SIG-M5 treated with dmso at 0.1 percent for 504 hours (cell line): Measurements from ENCODE around the gene VIM.
A peak's percentile ranks its signal among the peaks of the same experiment; 100 is the strongest.
"Not testable (repeated sequence)": the region's sequence is repeated elsewhere in the genome, so short reads cannot be mapped to it uniquely, and the experiment has no call there.

ENCODE experiments used
- DNase-seq: peaks from one replicate; lab custom pipeline; 2025; ENCODE audit not compliant: unreplicated experiment; lab: John Stamatoyannopoulos, UW

VIM gene

DNA sequence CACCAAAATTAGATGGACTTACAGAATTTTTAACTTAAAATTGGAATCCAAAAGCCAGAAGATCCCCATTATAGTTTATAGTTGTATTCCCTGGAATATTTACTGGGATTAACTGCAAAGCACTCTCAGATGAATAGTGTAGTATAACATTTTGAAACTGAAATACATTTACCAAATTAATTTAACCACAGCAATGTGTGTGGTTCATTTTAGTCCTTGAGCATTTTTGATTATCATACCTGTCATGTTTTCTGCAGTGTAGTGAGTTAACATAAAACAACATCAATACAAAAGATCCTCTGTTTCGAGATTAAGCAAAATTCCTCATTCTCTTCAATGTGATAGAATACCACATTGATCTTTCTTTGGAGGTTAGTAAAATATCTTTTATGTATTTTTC is 3.7 kb downstream of the VIM start:
- DNase-seq = no peak

DNA sequence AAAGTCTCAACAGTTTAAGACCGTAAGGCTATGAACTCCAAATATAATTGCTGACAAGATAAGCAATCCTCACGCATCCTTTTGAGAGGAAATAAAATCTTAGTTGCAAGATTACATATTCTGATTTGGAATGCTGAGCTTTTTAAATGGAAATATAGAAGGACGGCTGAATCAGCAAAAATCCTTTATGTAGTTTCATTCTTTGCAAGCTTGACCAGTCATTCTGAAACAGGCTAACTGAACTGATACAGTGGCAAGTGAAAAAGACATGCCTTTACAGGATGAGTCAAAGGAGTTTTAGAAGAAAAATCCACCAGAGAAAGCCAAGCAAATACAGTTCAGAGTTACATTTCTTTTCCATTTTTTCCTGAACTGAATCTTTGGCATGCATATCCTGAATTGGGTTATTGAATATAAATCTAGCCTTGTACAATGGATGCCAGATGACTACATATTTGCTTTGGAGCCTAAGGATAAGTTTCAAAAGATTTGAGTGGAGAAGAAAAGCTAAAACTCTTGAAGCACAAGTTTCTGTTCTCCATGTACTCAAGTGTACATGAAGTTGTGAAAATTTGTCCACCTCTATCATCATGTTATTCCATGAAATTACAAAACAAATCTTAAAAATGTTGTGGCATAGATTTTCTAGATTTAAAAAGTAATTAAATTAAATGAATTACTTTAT is 4.4 kb downstream of the VIM start:
- no peak for DNase-seq

DNA sequence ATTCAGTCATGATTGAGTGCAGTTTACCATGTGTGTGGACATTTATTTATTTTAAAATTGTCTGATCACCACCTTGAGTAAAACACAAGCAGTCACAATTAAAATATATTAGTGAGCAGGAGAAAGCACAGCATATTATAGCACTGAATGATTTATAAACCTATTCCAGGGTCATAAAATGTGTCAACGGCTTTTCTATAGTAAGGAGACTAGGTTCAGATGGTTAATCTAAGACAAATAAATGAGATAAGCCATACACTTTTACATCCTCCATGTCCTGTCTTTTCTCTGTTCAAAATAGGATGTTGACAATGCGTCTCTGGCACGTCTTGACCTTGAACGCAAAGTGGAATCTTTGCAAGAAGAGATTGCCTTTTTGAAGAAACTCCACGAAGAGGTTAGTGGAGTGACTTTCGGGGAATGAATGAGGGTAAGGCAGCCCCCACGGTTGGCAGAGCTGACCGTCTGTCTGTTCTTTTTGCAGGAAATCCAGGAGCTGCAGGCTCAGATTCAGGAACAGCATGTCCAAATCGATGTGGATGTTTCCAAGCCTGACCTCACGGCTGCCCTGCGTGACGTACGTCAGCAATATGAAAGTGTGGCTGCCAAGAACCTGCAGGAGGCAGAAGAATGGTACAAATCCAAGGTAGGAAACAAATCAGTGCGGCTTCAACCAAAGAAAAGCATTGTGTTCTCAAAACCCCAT is 5.4 kb downstream of the VIM start:
- no peak for DNase-seq

DNA sequence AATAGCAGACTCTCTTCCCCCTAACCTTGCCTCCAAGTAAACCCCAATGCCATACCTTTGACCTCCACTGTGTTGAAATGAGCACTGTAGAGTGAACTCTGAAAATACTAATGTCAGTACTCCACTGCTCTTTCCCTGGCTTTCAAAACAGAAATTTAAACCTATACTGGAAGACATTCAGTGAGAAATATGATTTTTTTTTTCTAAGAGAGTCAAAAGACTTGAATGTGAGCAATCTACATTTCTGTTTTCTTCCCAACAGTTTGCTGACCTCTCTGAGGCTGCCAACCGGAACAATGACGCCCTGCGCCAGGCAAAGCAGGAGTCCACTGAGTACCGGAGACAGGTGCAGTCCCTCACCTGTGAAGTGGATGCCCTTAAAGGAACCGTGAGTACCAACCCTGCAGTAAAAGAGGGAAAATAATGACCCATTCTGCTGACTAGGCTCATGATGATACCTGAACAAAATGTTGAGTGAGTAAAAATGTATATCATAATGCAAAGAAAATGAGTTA is 6.4 kb downstream of the VIM start:
- DNase-seq = no peak

DNA sequence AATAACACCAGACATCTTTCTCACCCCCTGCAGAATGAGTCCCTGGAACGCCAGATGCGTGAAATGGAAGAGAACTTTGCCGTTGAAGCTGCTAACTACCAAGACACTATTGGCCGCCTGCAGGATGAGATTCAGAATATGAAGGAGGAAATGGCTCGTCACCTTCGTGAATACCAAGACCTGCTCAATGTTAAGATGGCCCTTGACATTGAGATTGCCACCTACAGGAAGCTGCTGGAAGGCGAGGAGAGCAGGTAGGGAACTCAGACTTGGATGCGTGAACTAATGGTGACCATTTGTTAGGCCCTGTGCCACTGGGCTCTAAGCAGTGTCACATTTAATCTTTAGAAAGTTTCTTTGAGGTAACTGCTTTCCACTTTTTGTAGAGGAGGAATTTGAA is 7.1 kb downstream of the VIM start:
- DNase-seq = no peak

DNA sequence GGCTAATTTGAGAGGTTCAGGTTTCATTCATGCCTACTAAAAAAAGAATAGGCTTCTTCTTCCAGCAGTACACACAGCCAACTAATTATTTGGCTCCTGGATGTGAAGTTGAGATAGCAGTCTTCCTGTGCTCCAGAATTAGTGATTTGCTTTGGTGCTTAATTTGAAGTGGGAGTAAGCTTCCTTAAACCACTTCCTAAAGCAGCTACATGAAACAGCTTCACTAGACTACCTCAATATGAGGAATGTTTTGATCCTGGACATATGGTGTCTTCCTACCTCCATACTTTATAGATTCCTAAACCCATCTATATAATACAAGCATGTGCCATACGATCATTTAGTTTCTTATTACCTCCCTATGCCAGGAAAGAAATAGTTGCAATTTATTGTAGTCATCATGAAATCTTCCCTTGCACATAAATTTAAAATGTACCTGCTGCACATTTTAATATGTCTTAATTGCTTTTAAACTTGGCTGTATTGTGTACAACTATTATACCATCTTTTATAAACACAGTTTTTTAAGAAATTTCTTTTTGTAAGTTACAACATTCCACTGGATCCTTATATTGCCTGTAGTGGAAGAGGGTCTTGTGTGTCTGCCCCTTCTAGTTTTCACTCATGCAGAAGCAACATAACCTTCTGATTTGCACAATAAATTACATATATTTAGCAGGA is 8.6 kb downstream of the VIM start:
- no peak for DNase-seq

DNA sequence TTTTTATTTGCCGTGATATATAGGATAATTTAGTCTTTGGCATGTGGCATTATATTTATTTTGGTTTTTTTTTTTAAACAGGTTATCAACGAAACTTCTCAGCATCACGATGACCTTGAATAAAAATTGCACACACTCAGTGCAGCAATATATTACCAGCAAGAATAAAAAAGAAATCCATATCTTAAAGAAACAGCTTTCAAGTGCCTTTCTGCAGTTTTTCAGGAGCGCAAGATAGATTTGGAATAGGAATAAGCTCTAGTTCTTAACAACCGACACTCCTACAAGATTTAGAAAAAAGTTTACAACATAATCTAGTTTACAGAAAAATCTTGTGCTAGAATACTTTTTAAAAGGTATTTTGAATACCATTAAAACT is 9.1 kb downstream of the VIM start:
- no peak for DNase-seq

DNA sequence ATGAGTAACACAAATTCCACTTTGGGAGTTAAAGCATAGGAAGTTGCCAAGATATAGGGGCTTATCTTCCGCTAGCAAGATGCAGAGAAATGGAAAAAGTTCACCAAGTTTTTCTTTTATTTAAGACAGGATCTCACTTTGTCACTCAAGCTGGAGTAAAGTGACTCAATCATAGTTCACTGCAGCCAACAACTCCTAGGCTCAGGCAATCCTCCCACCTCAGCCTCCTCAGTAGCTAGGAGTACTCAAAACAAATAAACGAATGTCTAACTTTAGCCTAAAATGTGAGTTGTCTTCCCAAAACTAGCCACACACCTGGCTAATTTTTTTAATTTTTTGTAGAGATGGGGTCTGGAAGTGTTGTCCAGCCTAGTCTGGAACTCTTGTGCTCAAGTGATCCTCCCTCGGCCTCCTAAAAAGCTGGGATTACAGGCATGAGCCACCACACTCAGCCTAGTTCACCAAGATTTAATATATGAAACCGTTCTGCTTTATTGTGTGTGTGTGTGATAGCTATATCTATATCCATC is 9.9 kb downstream of the VIM start:
- no peak for DNase-seq

DNA sequence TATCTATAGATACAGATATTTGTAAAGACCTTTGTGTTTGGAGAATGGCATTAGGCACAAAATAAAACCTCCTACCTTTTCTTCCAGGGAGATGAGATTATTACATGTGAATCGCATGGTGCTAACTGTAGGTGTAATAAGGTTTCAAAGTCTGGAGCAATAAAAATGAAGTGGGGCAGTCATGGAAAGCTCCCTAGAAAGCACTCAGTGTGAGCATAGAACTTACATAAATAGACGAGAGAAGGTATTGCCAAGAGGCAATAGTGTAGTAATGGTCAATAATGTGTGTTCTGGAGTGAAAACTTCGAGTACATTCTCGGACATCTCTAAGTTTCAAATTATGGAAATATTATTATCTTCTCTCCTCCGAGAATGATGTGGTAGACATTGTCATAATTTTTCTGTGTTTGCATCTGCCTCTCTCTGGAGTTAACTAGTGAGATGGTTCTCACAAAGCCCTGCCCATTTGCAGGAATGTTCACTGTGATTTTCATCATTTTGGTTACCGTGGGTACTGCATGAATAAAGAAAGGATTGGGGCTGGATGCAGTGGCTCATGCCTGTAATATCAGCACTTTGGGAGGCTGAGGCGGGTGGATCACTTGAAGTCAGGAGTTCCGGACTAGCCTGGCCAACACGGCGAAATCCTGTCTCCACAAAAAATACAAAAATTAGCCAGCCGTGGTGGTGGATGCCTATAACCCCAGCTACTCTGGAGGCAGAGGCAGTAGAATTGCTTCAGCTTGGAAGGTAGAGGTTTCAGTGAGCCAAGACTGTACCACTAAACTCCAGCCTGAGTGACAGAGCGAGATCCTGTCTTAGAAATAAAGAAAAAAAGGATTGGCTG is 10.6 kb downstream of the VIM start:
- no peak for DNase-seq

DNA sequence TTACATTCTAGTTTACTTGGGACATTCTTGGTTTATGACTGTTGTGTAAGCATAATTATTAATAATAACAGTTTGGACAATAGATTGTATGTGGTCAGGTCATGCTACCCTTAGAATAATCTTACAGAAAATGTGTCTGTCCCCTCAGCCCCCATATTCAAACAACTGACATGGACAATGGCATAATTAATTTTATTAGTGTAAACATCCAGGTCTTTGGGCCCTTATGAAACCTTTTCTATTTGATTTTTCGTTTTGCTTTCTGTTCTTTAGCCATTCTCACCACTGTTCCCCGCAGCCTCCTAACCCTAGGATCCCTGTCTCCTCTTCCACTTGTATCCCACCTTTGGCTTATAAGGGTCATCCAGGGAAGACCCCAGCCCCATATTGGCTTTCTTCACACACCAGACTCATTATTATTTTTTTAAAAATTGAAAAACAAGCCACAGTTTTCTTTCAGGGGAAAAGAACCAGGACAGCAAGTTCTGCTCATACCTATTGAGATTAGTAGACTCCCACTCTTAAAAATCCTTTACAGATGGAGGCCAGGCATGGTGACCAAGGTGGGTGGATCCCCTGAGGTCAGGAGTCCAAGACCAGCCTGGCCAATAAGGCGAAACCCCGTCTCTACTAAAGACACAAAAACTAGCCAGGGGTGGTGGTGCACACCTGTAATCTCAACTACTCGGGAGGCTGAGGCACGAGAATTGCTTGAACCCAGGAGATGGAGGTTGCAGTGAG is 11.5 kb downstream of the VIM start:
- DNase-seq = no peak

DNA sequence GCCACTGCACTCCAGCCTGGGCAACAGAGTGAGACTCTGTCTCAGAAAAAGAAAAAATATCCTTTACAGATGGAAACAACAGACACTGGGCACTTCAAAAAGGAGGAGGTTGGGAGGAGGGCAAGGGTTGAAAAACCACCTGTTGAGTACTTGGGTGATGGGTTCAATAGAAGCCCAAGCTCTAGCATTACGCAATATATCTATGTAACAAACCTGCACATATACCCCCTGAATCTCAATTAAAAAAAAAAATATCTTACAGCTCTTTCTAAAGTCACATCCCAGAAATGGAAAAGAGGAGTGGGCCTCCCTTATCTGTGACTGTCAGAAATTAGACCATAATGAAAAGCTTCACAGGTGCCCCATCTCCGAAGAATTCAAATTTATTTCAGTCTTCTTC is 12.1 kb downstream of the VIM start:
- DNase-seq = no peak

DNA sequence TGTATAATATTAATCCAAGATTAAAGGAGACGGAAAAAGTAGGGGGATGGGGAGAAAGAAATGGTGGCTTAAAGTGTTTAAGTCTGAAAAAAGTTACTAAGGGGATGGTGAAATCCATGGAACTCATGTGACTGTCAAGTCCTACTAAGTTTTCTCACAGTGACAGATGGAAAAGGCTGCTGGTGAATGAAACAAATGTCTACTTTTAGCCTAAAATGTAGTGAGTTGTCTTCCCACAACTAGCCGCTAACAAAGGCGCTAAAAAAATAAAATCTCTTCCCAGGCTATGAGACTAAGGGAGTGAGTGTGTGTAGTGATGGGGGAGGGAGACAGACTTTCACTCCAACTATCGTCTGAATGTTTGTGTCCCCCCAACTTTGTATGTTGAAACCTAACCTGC is 12.6 kb downstream of the VIM start:
- DNase-seq = no peak

DNA sequence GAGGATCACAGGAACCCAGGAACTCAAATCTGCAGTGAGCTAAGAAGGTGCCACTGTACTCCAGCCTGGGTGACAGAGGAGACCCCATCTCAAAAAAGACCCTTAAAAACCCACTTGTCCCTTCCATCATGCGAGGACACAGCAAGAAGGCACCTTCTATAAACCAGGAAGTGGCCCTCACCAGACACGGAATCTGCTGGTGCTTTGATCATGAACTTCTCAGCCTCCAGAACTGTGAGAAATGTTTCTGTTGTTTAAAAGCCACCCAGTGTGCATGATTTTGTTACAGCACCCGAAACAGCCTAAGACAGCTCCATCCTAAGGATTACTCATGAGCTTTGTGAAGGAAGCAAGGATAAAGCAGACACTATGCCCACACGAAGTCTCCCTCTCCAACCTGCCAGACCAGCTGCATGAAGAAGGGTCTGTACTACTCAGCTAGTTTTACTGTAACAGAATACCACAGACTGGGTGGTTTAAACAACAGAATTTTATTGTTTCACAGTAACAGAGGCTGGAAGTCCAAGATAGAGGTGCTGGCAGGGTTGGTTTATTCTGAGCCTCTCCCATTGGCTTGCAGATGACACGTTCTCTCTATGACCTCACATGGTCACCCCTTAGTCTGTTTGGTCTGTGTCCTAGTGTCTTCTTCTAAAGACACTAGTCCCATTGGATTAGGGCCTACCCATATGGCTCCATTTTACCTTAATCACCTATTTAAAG is 13.7 kb downstream of the VIM start:
- DNase-seq = no peak

DNA sequence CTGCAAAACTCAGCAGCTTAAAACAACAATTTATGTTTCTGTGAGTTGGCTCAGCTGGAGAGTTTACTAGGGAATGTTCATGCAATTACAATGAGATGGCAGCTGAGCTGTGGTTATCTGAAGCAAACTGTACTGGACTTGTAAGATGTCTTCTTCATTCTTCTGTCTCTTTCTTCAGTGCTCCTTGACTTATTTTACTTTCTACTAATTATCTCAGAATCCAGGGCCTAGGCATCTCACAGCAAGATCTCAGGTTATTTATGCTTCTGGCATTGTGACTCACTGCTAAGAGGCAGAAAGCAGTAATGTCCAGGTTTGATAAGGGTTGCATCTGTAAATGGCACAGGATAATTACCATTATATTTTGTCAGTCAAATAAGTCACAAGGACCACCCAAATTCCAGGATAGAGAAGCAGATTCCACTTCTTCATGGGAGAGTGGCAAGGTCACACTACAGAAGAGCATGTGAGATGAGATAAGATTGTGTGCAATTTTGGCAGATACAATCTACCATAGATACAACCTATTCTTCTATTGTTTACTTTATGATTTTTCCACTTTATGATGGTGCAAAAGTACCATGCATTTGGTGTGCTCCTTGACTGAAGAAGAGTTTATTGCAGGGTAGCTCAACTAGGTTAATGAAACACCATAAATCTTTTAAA is 16.8 kb downstream of the VIM start:
- no peak for DNase-seq

DNA sequence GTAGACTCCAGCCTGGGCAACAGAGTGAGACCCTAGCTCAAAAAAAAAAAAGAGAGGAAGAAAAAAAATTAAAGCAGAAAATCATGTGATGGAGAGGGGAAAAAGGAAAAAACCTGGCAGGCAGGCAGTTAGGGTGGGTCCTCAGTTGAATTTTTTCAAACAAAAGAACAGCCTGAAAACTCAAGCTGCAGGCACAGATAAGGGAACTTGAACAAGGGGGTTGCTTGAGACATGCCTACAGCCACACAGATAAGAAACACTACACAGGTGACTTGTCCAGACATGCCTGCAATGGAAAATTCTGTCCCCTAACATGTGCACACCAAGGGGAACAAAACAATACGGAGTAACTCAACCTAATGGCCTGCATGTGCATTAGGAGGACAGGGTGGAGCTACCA is 19.2 kb downstream of the VIM start:
- DNase-seq = no peak

DNA sequence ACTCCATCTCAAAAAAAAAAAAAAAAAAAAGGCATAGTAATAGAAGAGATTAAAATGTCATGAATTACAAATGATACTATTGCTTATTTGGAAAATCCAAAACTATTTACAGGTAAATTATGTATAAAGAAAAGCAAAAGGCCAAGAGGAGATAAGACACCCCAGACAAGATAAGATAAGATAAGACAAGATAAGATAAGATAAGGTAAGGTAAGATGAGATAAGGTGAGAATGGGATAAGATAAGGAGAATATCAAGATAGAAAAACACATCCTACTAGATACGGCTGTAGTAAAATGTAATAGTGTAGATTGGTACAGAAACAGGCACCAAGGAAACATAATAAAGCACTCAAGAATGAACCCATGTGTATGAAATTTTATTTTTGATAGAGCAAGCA is 20.9 kb downstream of the VIM start:
- DNase-seq = no peak

DNA sequence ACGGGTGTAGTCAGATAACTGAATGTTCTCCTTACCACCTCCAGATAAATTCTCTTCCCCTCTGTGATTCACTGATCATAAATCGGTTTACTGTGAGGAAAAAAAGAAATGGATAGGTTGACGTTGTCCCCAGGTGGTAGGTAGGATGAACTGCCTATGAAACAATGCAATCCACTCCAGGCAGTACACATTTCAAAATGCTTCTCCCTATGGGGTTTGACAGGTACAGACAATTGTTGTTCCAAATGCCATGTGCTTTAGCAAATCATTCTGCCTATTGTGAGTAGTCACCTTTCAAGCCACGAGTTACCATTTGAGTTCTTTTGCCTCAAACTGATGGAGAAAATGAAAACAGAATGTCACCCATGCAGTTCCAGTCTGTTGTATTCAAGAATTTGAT is 21.8 kb downstream of the VIM start:
- DNase-seq = peak; percentile 7

DNA sequence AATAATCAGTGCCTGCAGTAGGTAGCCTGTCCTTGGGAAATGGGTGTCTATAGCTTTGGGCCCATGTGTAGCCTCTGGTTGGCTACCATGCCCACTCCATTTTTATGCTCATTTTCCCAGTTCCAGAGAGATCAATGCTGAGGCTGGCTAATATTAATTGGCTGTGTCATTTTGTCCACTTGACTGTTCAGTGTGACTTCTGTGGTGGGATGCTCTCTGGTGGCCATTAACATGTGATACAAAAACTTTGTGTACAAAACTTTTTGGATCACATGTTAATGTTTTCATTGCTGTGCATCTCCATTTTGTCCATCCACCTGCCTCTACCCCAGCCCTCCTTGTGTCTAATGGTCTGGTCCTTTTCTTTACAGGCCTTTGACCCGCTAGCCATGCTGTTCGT is 22.7 kb downstream of the VIM start:
- DNase-seq = no peak

DNA sequence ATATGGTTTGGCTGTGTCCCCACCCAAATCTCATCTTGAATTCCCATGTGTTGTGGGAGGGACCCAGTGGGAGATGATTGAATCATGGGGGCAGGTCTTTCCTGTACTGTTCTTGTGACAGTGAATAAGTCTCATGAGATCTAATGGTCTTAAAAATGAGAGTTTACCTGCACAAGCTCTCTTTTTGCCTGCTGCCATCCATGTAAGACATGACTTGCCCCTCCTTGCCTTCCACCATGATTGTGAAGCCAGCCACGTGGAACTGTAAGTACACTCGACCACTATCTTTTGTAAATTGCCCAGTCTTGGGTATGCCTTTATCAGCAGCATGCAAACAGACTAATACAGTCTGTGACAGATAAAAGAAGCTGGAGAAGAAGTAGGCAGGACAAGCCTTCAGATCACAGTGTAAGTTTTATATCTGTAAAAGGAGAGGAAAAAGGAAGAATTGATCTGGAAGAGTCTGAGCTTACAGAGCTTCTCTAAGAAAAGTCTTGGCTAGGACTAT is 26.6 kb downstream of the VIM start:
- DNase-seq = not testable (repeated sequence)
